CD4-positive, CD25-positive, alpha-beta regulatory T cell (primary cell): Measurements from ENCODE around the gene EXOC4. TPM values are rescaled to one million over a fixed set of nuclear protein-coding genes. Genes with fewer than 3 reads are reported as not detected.
"Not testable (repeated sequence)": the region's sequence is repeated elsewhere in the genome, so short reads cannot be mapped to it uniquely, and the experiment has no call there.

Experiments used
- ATAC-seq, 2 donors: fragments of 150-1000 bp; cut with Tn5 transposase; one replicate each; pipeline ENCODE4 v1.10.0; 2021; ENCODE audit warnings: low read depth in 2 of 2, moderate number of reproducible peaks in 2 of 2, moderate library complexity in 1 of 2
- DNase-seq, 3 donors: peaks; one replicate each; pipeline versions ENCODE4 v3.0.0 to v3.0.0-alpha.2; 2012 to 2022; ENCODE audit warnings: mixed read lengths in 1 of 3
- H3K27ac ChIP-seq: one replicate; pipeline ENCODE4 v1.7.0; 2013; ENCODE audit warnings: mild to moderate bottlenecking, low read length; ENCODE audit not compliant: insufficient read depth, poor library complexity, severe bottlenecking
- H3K27me3 ChIP-seq: one replicate; pipeline ENCODE4 v1.7.0; 2013; ENCODE audit warnings: low read length; ENCODE audit not compliant: control insufficient read depth, insufficient read depth
- H3K36me3 ChIP-seq: one replicate; pipeline ENCODE4 v1.7.0; 2013; ENCODE audit warnings: mild to moderate bottlenecking, low read length, moderate library complexity; ENCODE audit not compliant: control insufficient read depth, insufficient read depth
- H3K4me1 ChIP-seq: 2 replicates; pipeline ENCODE4 v1.7.0; 2013; ENCODE audit warnings: mild to moderate bottlenecking, low read length; ENCODE audit not compliant: insufficient read depth, control insufficient read depth, poor library complexity, severe bottlenecking
- H3K4me3 ChIP-seq: one replicate; pipeline ENCODE4 v1.7.0; 2013; ENCODE audit warnings: low read depth, mild to moderate bottlenecking, low read length, moderate library complexity
- H3K9me3 ChIP-seq, 2 experiments: 1 replicate in 1 of 2; 2 replicates in 1 of 2; pipeline ENCODE4 v1.7.0; 2013; ENCODE audit warnings: low read length in 2 of 2, mild to moderate bottlenecking in 1 of 2, moderate library complexity in 1 of 2; ENCODE audit not compliant: control insufficient read depth in 2 of 2
- H3K27ac Mint-ChIP-seq, 3 donors: one replicate each; pipeline ENCODE4 v1.8.0; 2020 to 2022; ENCODE audit warnings: mild to moderate bottlenecking in 3 of 3, mixed read lengths in 3 of 3, moderate library complexity in 2 of 3
- H3K27me3 Mint-ChIP-seq: one replicate; pipeline ENCODE4 v1.8.0; 2022; ENCODE audit warnings: mild to moderate bottlenecking, mixed read lengths
- H3K36me3 Mint-ChIP-seq: one replicate; pipeline ENCODE4 v1.8.0; 2020; ENCODE audit warnings: mixed read lengths
- H3K4me1 Mint-ChIP-seq, 4 donors: one replicate each; pipeline ENCODE4 v1.8.0; 2020 to 2022; ENCODE audit warnings: mixed read lengths in 4 of 4, mild to moderate bottlenecking in 1 of 4
- H3K4me3 Mint-ChIP-seq, 4 donors: one replicate each; pipeline ENCODE4 v1.8.0; 2020 to 2022; ENCODE audit warnings: mild to moderate bottlenecking in 4 of 4, mixed read lengths in 4 of 4, moderate library complexity in 3 of 4
- H3K9me3 Mint-ChIP-seq, 7 donors: one replicate each; pipeline ENCODE4 v1.8.0; 2020 to 2022; ENCODE audit warnings: mixed read lengths in 7 of 7, mild to moderate bottlenecking in 3 of 7, moderate library complexity in 2 of 7
- polyA plus RNA-seq, 4 donors: library from polyadenylated mRNA; unstranded; fragments of 300-500 nt; fragmentation: Illumina TruSeq; gene quantifications; one replicate each; pipeline ENCODE4 v1.2.3, GENCODE V29; 2021
- total RNA-seq: library from RNA; stranded (reverse); gene quantifications from one replicate; pipeline ENCODE4 v1.2.3, GENCODE V29; 2022

Gene EXOC4
- total and polyA plus RNA-seq, 5 donors from 2014 or later, result 39.1 to 118 (median 52.2) TPM

- peaks cover 0 to 3% (median 0%) of the 10 kb centered on the region in 7 donors for H3K9me3 Mint-ChIP-seq
These were observed 62.6 kb downstream of the EXOC4 start for GRCh38 chr7:133315332-133316040.

GRCh38 chr7:133319842-133320241, 67.0 kb downstream of the EXOC4 start:
- Mint-ChIP-seq H3K9me3 (peaks cover 0 to 20% (median 4%) of the 10 kb centered on the region in 7 donors), H3K27ac (no peak overlapping the region), H3K4me3 (no peak overlapping the region), H3K27me3 (no peaks in the 10 kb centered on the region), H3K36me3 (peaks cover 64% of the 10 kb centered on the region), H3K4me1 (peaks cover 0 to 14% (median 8%) of the 10 kb centered on the region in 4 donors)
- Histone ChIP-seq H3K27me3 (no peaks in the 10 kb centered on the region), H3K9me3 (peaks cover 0 to 1% of the 10 kb centered on the region in 2 experiments), H3K36me3 (peaks cover 22% of the 10 kb centered on the region), H3K27ac (no peak overlapping the region), H3K4me1 (no peaks in the 10 kb centered on the region), H3K4me3 (no peak overlapping the region)
- ATAC-seq (no peak), DNase-seq (no peak)

More at GRCh38 chr7:133315332-133316040, 62.6 kb downstream of the EXOC4 start:
- DNase-seq (no peak), ATAC-seq (no peak)
- peaks cover 42% of the 10 kb centered on the region for H3K36me3 Mint-ChIP-seq
- no peak overlapping the region for H3K4me3 ChIP-seq
- no peaks in the 10 kb centered on the region for H3K9me3 ChIP-seq
- peaks cover 13% of the 10 kb centered on the region for H3K36me3 ChIP-seq
- H3K27me3 Mint-ChIP-seq, result no peaks in the 10 kb centered on the region
- H3K27ac ChIP-seq, result no peak overlapping the region
- H3K27ac Mint-ChIP-seq, result peak overlapping the region in 2 of 3 donors; percentile 4 to 74
- H3K4me1 ChIP-seq, result no peaks in the 10 kb centered on the region
- no peak overlapping the region for H3K4me3 Mint-ChIP-seq
- peaks cover 9 to 24% (median 13%) of the 10 kb centered on the region in 4 donors for H3K4me1 Mint-ChIP-seq
- H3K27me3 ChIP-seq, result no peaks in the 10 kb centered on the region

- Mint-ChIP-seq H3K9me3 (peaks cover 0 to 24% (median 4%) of the 10 kb centered on the region in 7 donors), H3K36me3 (peaks cover 73% of the 10 kb centered on the region)
- H3K4me3 ChIP-seq, result no peak overlapping the region
These were observed 68.0 kb downstream of the EXOC4 start for GRCh38 chr7:133320891-133321290.

GRCh38 chr7:133321366-133321765, 68.5 kb downstream of the EXOC4 start:
- H3K4me3 ChIP-seq, H3K4me1 ChIP-seq, H3K4me3 Mint-ChIP-seq: not testable (repeated sequence)

More at GRCh38 chr7:133320891-133321290, 68.0 kb downstream of the EXOC4 start:
- no peak overlapping the region for H3K27ac ChIP-seq
- DNase-seq, result no peak
- H3K36me3 ChIP-seq, result peaks cover 22% of the 10 kb centered on the region
- H3K27me3 ChIP-seq, result no peaks in the 10 kb centered on the region
- Mint-ChIP-seq H3K27me3 (no peaks in the 10 kb centered on the region), H3K27ac (no peak overlapping the region), H3K4me3 (no peak overlapping the region), H3K4me1 (peaks cover 0 to 11% (median 7%) of the 10 kb centered on the region in 4 donors)
- peaks cover 0 to 1% of the 10 kb centered on the region in 2 experiments for H3K9me3 ChIP-seq
- no peaks in the 10 kb centered on the region for H3K4me1 ChIP-seq
- ATAC-seq, result no peak

GRCh38 chr7:133326745-133327144, 73.9 kb downstream of the EXOC4 start:
- not testable (repeated sequence) for H3K4me3 ChIP-seq, H3K4me3 Mint-ChIP-seq, H3K27me3 Mint-ChIP-seq, H3K9me3 ChIP-seq, H3K36me3 ChIP-seq, H3K27ac Mint-ChIP-seq, H3K27ac ChIP-seq, H3K27me3 ChIP-seq, DNase-seq, H3K4me1 ChIP-seq, ATAC-seq
- Mint-ChIP-seq H3K36me3 (peaks cover 70% of the 10 kb centered on the region), H3K9me3 (peaks cover 0 to 19% (median 4%) of the 10 kb centered on the region in 7 donors), H3K4me1 (peaks cover 12 to 33% (median 15%) of the 10 kb centered on the region in 4 donors)

More at GRCh38 chr7:133321366-133321765, 68.5 kb downstream of the EXOC4 start:
- H3K9me3 Mint-ChIP-seq, result peaks cover 0 to 24% (median 4%) of the 10 kb centered on the region in 7 donors
- H3K36me3 ChIP-seq, result peaks cover 22% of the 10 kb centered on the region
- peaks cover 78% of the 10 kb centered on the region for H3K36me3 Mint-ChIP-seq
- DNase-seq, H3K27ac Mint-ChIP-seq, H3K27ac ChIP-seq, H3K27me3 ChIP-seq, H3K9me3 ChIP-seq, ATAC-seq, H3K27me3 Mint-ChIP-seq: not testable (repeated sequence)
- H3K4me1 Mint-ChIP-seq, result peaks cover 0 to 10% (median 7%) of the 10 kb centered on the region in 4 donors

- Mint-ChIP-seq H3K36me3 (peaks cover 57% of the 10 kb centered on the region), H3K27ac (peak overlapping the region in 2 of 3 donors; percentile 35 to 39), H3K4me1 (peaks cover 10 to 35% (median 15%) of the 10 kb centered on the region in 4 donors), H3K9me3 (peaks cover 0 to 15% (median 4%) of the 10 kb centered on the region in 7 donors)
- H3K4me3 ChIP-seq, H3K9me3 ChIP-seq, H3K27ac ChIP-seq, DNase-seq, H3K4me1 ChIP-seq, ATAC-seq, H3K36me3 ChIP-seq, H3K27me3 ChIP-seq, H3K27me3 Mint-ChIP-seq, H3K4me3 Mint-ChIP-seq: not testable (repeated sequence)
These were observed 75.1 kb downstream of the EXOC4 start for GRCh38 chr7:133328021-133328420.

- peaks cover 54% of the 10 kb centered on the region for H3K36me3 Mint-ChIP-seq
- no peaks in the 10 kb centered on the region for H3K27me3 Mint-ChIP-seq
- Histone ChIP-seq H3K27me3 (no peaks in the 10 kb centered on the region), H3K9me3 (no peaks in the 10 kb centered on the region), H3K27ac (no peak overlapping the region), H3K36me3 (no peaks in the 10 kb centered on the region), H3K4me1 (no peaks in the 10 kb centered on the region), H3K4me3 (no peak overlapping the region)
- H3K27ac Mint-ChIP-seq, result no peak overlapping the region
- H3K4me3 Mint-ChIP-seq, result no peak overlapping the region
- ATAC-seq, result no peak
- peaks cover 15 to 29% (median 23%) of the 10 kb centered on the region in 4 donors for H3K4me1 Mint-ChIP-seq
- H3K9me3 Mint-ChIP-seq, result peaks cover 0 to 8% (median 5%) of the 10 kb centered on the region in 7 donors
- DNase-seq, result no peak
These were observed 77.2 kb downstream of the EXOC4 start for GRCh38 chr7:133330085-133330484.
